GM12878 (cell line): ENCODE data around the gene POU2AF1. TPM values are rescaled to one million over a fixed set of nuclear protein-coding genes. Genes with fewer than 3 reads are reported as not detected.

Experiments
- ATF2 ChIP-seq: IDR thresholded peaks from 2 replicates; pipeline ENCODE4 v1.6.1; 2012; ENCODE audit warnings: low read length, inconsistent platforms
- FOS ChIP-seq: IDR thresholded peaks from 3 replicates; pipeline ENCODE4 v1.6.1; 2011; ENCODE audit warnings: borderline replicate concordance; ENCODE audit not compliant: insufficient read length; ENCODE audit errors: extremely low read depth
- HCFC1 ChIP-seq: fragments of 150-350 bp; IDR thresholded peaks from 2 replicates; pipeline ENCODE4 v1.6.1; 2014; ENCODE audit warnings: low read length
- HDAC2 ChIP-seq: fragments of 200-600 bp; sonication (generic); IDR thresholded peaks from 2 replicates; pipeline ENCODE4 v1.6.1; 2017
- IKZF1 ChIP-seq: fragments of 450-650 bp; conservative IDR thresholded peaks from 2 replicates; pipeline ENCODE4 v1.6.1; 2017; ENCODE audit warnings: antibody characterized with exemption, mild to moderate bottlenecking
- MTA2 ChIP-seq: fragments of 450-650 bp; IDR thresholded peaks from 2 replicates; pipeline ENCODE4 v1.6.1; 2016; ENCODE audit warnings: low read depth, mild to moderate bottlenecking, moderate library complexity
- POLR2AphosphoS2 ChIP-seq: IDR thresholded peaks from 2 replicates; pipeline ENCODE4 v1.6.1; 2011; ENCODE audit warnings: low read depth, mild to moderate bottlenecking, low read length, improper control_type of control experiment, moderate library complexity
- RAD21 ChIP-seq: IDR thresholded peaks from 2 replicates; pipeline ENCODE4 v1.6.1; 2011; ENCODE audit warnings: mild to moderate bottlenecking, low read depth, low read length, moderate library complexity; ENCODE audit not compliant: insufficient read depth
- SMC3 ChIP-seq: IDR thresholded peaks from 2 replicates; pipeline ENCODE4 v1.6.1; 2011; ENCODE audit warnings: low read length, improper control_type of control experiment, borderline replicate concordance
- TCF3 ChIP-seq: IDR thresholded peaks from 2 replicates; pipeline ENCODE4 v1.6.1; 2012; ENCODE audit warnings: low read depth, mild to moderate bottlenecking, low read length, borderline replicate concordance; ENCODE audit not compliant: insufficient read depth
- ZBED1 ChIP-seq: IDR thresholded peaks from 2 replicates; pipeline ENCODE4 v1.6.1; 2016; ENCODE audit warnings: borderline replicate concordance
- ZBTB4 ChIP-seq: fragments of 450-650 bp; formaldehyde crosslinking; IDR thresholded peaks from 2 replicates; pipeline ENCODE4 v1.4.0; 2022; ENCODE audit warnings: mild to moderate bottlenecking, moderate library complexity
- ZNF217 ChIP-seq: fragments of 450-650 bp; IDR thresholded peaks from 2 replicates; pipeline ENCODE4 v1.6.1; 2017; ENCODE audit warnings: antibody characterized with exemption, mild to moderate bottlenecking
- polyA plus RNA-seq, 11 experiments: library from polyadenylated mRNA; depleted of rRNA in 4 of 11; unstranded in 6 of 11; stranded (reverse) in 5 of 11; fragments of >200 nt; fragmentation: Nextera tagmentation in 4 of 11; fragmentation: Illumina TruSeq in 1 of 11; extraction: Ambion mirVana in 4 of 11; extraction: Trizol in 1 of 11; gene quantifications; 1 replicate in 1 of 11; 2 replicates in 10 of 11; pipeline versions ENCODE4 v1.2.1 to v1.2.3, GENCODE V29; 2011 to 2016; ENCODE audit warnings: inconsistent platforms in 2 of 11, missing spikeins in 2 of 11, low read depth in 1 of 11
- total RNA-seq, 4 experiments: library from RNA; depleted of rRNA in 3 of 4; stranded (reverse); fragments of >200 nt in 3 of 4; fragmentation: Illumina TruSeq in 1 of 4; extraction: Trizol in 1 of 4; gene quantifications; 2 replicates each; pipeline versions ENCODE4 v1.2.1 to v1.2.3, GENCODE V29; 2013 to 2021

The POU2AF1 gene
- total and polyA plus RNA-seq, 10 of the 15 experiments (the other 5 are each of a cell fraction or from before 2014, with no cell fraction given): 13.1 to 169 (median 75.5) TPM

GRCh38 chr11:111361874-111362273, 17.2 kb downstream of the POU2AF1 start (continued):
- TF ChIP-seq IKZF1: no peak
- peak; percentile 76 for TF ChIP-seq POLR2AphosphoS2
- no peak for TF ChIP-seq ZBED1
- TF ChIP-seq HDAC2: no peak
- no peak for TF ChIP-seq SMC3
- no peak for TF ChIP-seq RAD21
- TF ChIP-seq ATF2: no peak
- no peak for TF ChIP-seq HCFC1
- no peak for TF ChIP-seq FOS
- no peak for TF ChIP-seq ZNF217
- TF ChIP-seq MTA2: no peak
- TF ChIP-seq ZBTB4 (CRISPR knock-in tag): no peak
- 0 out of 2 replicates have a peak, but pooled peaks have one; percentile 22 for TF ChIP-seq TCF3
